ENCODE measurements around the gene ASRGL1.

- TF ChIP-seq, protein P1, sequence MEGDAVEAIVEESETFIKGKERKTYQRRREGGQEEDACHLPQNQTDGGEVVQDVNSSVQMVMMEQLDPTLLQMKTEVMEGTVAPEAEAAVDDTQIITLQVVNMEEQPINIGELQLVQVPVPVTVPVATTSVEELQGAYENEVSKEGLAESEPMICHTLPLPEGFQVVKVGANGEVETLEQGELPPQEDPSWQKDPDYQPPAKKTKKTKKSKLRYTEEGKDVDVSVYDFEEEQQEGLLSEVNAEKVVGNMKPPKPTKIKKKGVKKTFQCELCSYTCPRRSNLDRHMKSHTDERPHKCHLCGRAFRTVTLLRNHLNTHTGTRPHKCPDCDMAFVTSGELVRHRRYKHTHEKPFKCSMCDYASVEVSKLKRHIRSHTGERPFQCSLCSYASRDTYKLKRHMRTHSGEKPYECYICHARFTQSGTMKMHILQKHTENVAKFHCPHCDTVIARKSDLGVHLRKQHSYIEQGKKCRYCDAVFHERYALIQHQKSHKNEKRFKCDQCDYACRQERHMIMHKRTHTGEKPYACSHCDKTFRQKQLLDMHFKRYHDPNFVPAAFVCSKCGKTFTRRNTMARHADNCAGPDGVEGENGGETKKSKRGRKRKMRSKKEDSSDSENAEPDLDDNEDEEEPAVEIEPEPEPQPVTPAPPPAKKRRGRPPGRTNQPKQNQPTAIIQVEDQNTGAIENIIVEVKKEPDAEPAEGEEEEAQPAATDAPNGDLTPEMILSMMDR (IDR thresholded peaks at IDR 0.05): no peak
- TF ChIP-seq POLR2A (IDR thresholded peaks at IDR 0.05): no peak
Observed at GRCh38 chr11:62404435-62404834, 67.2 kb downstream of the ASRGL1 start.

All from uterus (tissue), 2 donors.